Cortex of kidney (tissue), 1 donor: Measurements from ENCODE around the gene FOXP4.

ENCODE experiments used
- DNase-seq: peaks from one replicate; lab custom pipeline; 2025; lab: John Stamatoyannopoulos, UW

FOXP4 gene

GRCh38 chr6:41630069-41630468 is 83.9 kb downstream of the FOXP4 start:
- DNase-seq, result no peak

- no peak for DNase-seq
Observed at GRCh38 chr6:41630946-41631345, 84.8 kb downstream of the FOXP4 start.

- no peak for DNase-seq
Observed at GRCh38 chr6:41633056-41633634, 87.0 kb downstream of the FOXP4 start.

- no peak for DNase-seq
Observed at GRCh38 chr6:41634657-41635056, 88.5 kb downstream of the FOXP4 start.

- no peak for DNase-seq
Observed at GRCh38 chr6:41635365-41635764, 89.2 kb downstream of the FOXP4 start.

GRCh38 chr6:41636833-41637193 is 90.6 kb downstream of the FOXP4 start:
- DNase-seq, result no peak

GRCh38 chr6:41637194-41638001 is 91.2 kb downstream of the FOXP4 start:
- no peak for DNase-seq

- DNase-seq, result no peak
Observed at GRCh38 chr6:41638002-41638934, 92.1 kb downstream of the FOXP4 start, which contains the start of gene MDFI. MDFI (plus strand) TSS chr6:41638468; CDS start chr6:41638750, 282 bp downstream.

GRCh38 chr6:41638935-41639808 is 93.0 kb downstream of the FOXP4 start:
- no peak for DNase-seq

GRCh38 chr6:41639809-41640371 is 93.7 kb downstream of the FOXP4 start:
- DNase-seq, result no peak

GRCh38 chr6:41640426-41640825 is 94.2 kb downstream of the FOXP4 start:
- no peak for DNase-seq

GRCh38 chr6:41641352-41641925 is 95.3 kb downstream of the FOXP4 start:
- no peak for DNase-seq

GRCh38 chr6:41642090-41642959 is 96.1 kb downstream of the FOXP4 start:
- no peak for DNase-seq

- no peak for DNase-seq
Observed at GRCh38 chr6:41642960-41643898, 97.0 kb downstream of the FOXP4 start.

- no peak for DNase-seq
Observed at GRCh38 chr6:41643899-41644269, 97.7 kb downstream of the FOXP4 start.

GRCh38 chr6:41644297-41644879 is 98.2 kb downstream of the FOXP4 start:
- DNase-seq, result no peak

GRCh38 chr6:41645007-41645618 is 98.9 kb downstream of the FOXP4 start:
- DNase-seq, result no peak
